Endodermal cell (in vitro differentiated cells): ENCODE results near the gene PLS3. TPM values are rescaled to one million over a fixed set of nuclear protein-coding genes. Genes with fewer than 3 reads are reported as not detected.
A peak's percentile ranks its signal among the peaks of the same experiment; 100 is the strongest.

ENCODE experiments used
- DNase-seq: peaks from one replicate; pipeline ENCODE4 v3.0.0-alpha.2; 2017
- H3K27ac ChIP-seq: 2 replicates; pipeline ENCODE4 v1.5.1; 2013; ENCODE audit warnings: mild to moderate bottlenecking, low read depth, low read length, moderate library complexity
- H3K27me3 ChIP-seq: 2 replicates; pipeline ENCODE4 v1.6.1; 2013; ENCODE audit warnings: mild to moderate bottlenecking, low read length, moderate library complexity; ENCODE audit not compliant: insufficient read depth, control insufficient read depth, poor library complexity, severe bottlenecking
- H3K36me3 ChIP-seq: 2 replicates; pipeline ENCODE4 v1.7.0; 2013; ENCODE audit warnings: mild to moderate bottlenecking, low read length, moderate library complexity; ENCODE audit not compliant: control insufficient read depth, insufficient read depth
- H3K4me1 ChIP-seq: one replicate; pipeline ENCODE4 v1.7.0; 2013; ENCODE audit warnings: low read length; ENCODE audit not compliant: control insufficient read depth, insufficient read depth
- H3K4me3 ChIP-seq: 2 replicates; pipeline ENCODE4 v1.5.1; 2013; ENCODE audit warnings: mild to moderate bottlenecking, low read length, moderate library complexity
- H3K9ac ChIP-seq: 2 replicates; pipeline ENCODE4 v1.6.1; 2013; ENCODE audit warnings: mild to moderate bottlenecking, low read length, moderate library complexity; ENCODE audit not compliant: poor library complexity, severe bottlenecking; ENCODE audit errors: extremely low read depth
- H3K9me3 ChIP-seq: 2 replicates; pipeline ENCODE4 v1.6.1; 2013; ENCODE audit warnings: mild to moderate bottlenecking, low read length, moderate library complexity; ENCODE audit not compliant: control insufficient read depth
- H3K27ac Mint-ChIP-seq: 2 replicates; pipeline ENCODE4 v1.8.0; 2020; ENCODE audit warnings: mixed read lengths
- H3K27me3 Mint-ChIP-seq: 2 replicates; pipeline ENCODE4 v1.8.0; 2021; ENCODE audit warnings: mild to moderate bottlenecking, mixed read lengths; ENCODE audit not compliant: insufficient read depth
- H3K36me3 Mint-ChIP-seq: 2 replicates; pipeline ENCODE4 v1.8.0; 2020; ENCODE audit warnings: low read depth, mixed read lengths
- H3K4me1 Mint-ChIP-seq: 2 replicates; pipeline ENCODE4 v1.8.0; 2020; ENCODE audit warnings: mixed read lengths
- H3K4me3 Mint-ChIP-seq: 2 replicates; pipeline ENCODE4 v1.8.0; 2020; ENCODE audit warnings: mild to moderate bottlenecking, moderate library complexity, mixed read lengths
- H3K9me3 Mint-ChIP-seq: 2 replicates; pipeline ENCODE4 v1.8.0; 2020; ENCODE audit warnings: mild to moderate bottlenecking, mixed read lengths
- WGBS, 2 experiments: methylation state at CpG; one replicate each; pipeline versions ENCODE4 v1.1.5 to v1.1.7; 2013; ENCODE audit warnings: missing lambda C conversion rate in 2 of 2, mixed read lengths in 1 of 2; ENCODE audit not compliant: insufficient coverage in 1 of 2, insufficient read length in 1 of 2; 5-methylcytosine and 5-hydroxymethylcytosine counted together
- total RNA-seq, 2 donors: library from RNA; stranded (reverse); fragmentation: NEBNext Ultra II Directional in 1 of 2; extraction: Animal tissue kit (Norgen Biotek cat#: 25700) in 1 of 2; gene quantifications; 2 replicates in 1 of 2; 3 replicates in 1 of 2; pipeline ENCODE4 v1.2.1, GENCODE V29; 2021
- TF ChIP-seq, protein P1 (sequence below): fragments of 200-600 bp; sonication (generic); conservative IDR thresholded peaks from 2 replicates; pipeline ENCODE4 v1.5.0; 2021; ENCODE audit warnings: antibody characterized with exemption, mild to moderate bottlenecking

Gene PLS3
- total RNA-seq, 2 donors from 2014 or later, result 81.6 to 179 TPM

DNA sequence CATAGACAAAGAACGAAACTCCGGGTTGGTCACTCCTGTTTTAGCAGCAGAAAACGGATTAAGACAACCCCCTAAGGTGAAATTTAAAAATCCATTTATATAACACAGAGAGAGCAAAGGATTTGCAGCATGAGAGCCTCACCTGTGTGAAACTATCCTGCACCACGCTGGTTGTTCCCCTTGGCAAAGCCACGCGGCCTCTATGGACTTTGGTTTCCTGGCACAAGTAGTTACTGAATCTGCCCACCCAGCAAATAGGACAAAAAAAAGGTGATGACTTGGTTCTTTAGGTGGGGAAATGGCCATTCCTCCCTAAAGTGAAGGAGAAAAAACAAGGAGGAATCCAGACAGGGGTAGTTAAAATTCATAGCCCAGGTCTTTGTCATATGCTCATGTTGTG, 133.1 kb downstream of the PLS3 start:
- Mint-ChIP-seq H3K4me1 (peaks cover 46% of the 10 kb centered on the region), H3K9me3 (no peaks in the 10 kb centered on the region), H3K4me3 (peak overlapping the region; percentile 26), H3K27ac (peak overlapping the region; percentile 75), H3K27me3 (peaks cover 5% of the 10 kb centered on the region), H3K36me3 (no peaks in the 10 kb centered on the region)
- TF ChIP-seq, protein P1, sequence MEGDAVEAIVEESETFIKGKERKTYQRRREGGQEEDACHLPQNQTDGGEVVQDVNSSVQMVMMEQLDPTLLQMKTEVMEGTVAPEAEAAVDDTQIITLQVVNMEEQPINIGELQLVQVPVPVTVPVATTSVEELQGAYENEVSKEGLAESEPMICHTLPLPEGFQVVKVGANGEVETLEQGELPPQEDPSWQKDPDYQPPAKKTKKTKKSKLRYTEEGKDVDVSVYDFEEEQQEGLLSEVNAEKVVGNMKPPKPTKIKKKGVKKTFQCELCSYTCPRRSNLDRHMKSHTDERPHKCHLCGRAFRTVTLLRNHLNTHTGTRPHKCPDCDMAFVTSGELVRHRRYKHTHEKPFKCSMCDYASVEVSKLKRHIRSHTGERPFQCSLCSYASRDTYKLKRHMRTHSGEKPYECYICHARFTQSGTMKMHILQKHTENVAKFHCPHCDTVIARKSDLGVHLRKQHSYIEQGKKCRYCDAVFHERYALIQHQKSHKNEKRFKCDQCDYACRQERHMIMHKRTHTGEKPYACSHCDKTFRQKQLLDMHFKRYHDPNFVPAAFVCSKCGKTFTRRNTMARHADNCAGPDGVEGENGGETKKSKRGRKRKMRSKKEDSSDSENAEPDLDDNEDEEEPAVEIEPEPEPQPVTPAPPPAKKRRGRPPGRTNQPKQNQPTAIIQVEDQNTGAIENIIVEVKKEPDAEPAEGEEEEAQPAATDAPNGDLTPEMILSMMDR, result no peak
- Histone ChIP-seq H3K4me1 (no peaks in the 10 kb centered on the region), H3K27ac (no peak overlapping the region), H3K4me3 (no peak overlapping the region), H3K9ac (no peak overlapping the region), H3K36me3 (no peaks in the 10 kb centered on the region), H3K9me3 (no peaks in the 10 kb centered on the region), H3K27me3 (no peaks in the 10 kb centered on the region)
- peak; percentile 60 for DNase-seq
- 20 to 30% methylated on average over 4 to 6 of the region's 6 CpGs for WGBS, 2 experiments

DNA sequence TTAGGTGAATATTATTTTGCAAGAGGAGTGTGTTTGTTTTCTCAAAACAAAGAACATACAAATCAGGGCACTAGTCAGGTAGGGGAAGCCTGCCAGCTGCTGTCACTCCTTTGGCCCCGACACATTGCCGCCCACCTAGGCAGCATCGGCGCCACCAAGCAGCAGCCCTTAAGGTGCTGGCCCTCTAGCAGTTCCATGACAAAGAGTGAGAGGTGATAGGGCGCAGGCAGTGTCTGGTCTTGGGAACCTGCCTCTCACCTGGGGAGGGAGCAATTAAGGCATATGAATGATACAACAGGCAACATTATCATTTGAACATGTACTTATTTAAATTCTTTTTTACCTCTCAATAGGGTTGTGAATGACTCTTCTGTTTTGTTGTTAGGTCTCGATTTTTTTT, 135.1 kb downstream of the PLS3 start:
- H3K27ac ChIP-seq, result no peak overlapping the region
- peak; percentile 88 for DNase-seq
- H3K9ac ChIP-seq, result no peak overlapping the region
- WGBS, 2 experiments, result 68% methylated on average over 5 of the region's 6 CpGs; no CpG with 5 or more reads in 1 of the 2 experiments
- Mint-ChIP-seq H3K4me1 (peaks cover 34% of the 10 kb centered on the region), H3K9me3 (no peaks in the 10 kb centered on the region), H3K27me3 (peaks cover 5% of the 10 kb centered on the region), H3K36me3 (no peaks in the 10 kb centered on the region), H3K4me3 (no peak overlapping the region), H3K27ac (no peak overlapping the region)
- no peaks in the 10 kb centered on the region for H3K27me3 ChIP-seq
- H3K9me3 ChIP-seq, result no peaks in the 10 kb centered on the region
- TF ChIP-seq, protein P1, result no peak
- no peak overlapping the region for H3K4me3 ChIP-seq
- H3K4me1 ChIP-seq, result no peaks in the 10 kb centered on the region
- no peaks in the 10 kb centered on the region for H3K36me3 ChIP-seq

DNA sequence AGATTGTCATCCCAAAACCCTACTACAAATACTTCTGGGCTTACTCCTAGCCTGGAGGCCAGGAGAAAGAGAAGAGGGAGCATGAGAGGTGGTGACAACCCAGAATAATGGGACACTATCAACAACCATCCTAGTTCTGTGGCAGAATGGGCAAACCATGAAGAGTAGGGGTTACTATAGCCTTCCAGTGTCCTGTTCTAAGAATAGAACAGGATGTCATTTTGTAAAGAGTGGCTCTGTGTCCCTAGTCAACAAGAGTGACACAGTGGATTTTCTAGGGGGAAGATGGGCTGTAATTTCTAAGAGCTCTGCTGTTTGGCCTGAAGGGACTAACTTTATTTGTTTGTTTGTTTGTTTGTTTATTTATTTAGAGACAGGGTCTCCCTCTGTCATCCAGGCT, 136.0 kb downstream of the PLS3 start:
- TF ChIP-seq, protein P1, result no peak

More for the DNA sequence above, 136.0 kb downstream of the PLS3 start:
- no peaks in the 10 kb centered on the region for H3K27me3 ChIP-seq
- H3K4me1 ChIP-seq, result no peaks in the 10 kb centered on the region
- no peak overlapping the region for H3K9ac ChIP-seq
- H3K9me3 Mint-ChIP-seq, result no peaks in the 10 kb centered on the region
- H3K4me1 Mint-ChIP-seq, result peaks cover 35% of the 10 kb centered on the region
- peaks cover 5% of the 10 kb centered on the region for H3K27me3 Mint-ChIP-seq
- no peak for DNase-seq
- no peak overlapping the region for H3K4me3 ChIP-seq
- H3K27ac ChIP-seq, result no peak overlapping the region
- H3K4me3 Mint-ChIP-seq, result no peak overlapping the region
- no peak overlapping the region for H3K27ac Mint-ChIP-seq
- no peaks in the 10 kb centered on the region for H3K9me3 ChIP-seq
- H3K36me3 Mint-ChIP-seq, result no peaks in the 10 kb centered on the region
- no peaks in the 10 kb centered on the region for H3K36me3 ChIP-seq
